HG03439 (cell line): ENCODE measurements around the gene MS4A8.
"Not testable (repeated sequence)": the region's sequence is repeated elsewhere in the genome, so short reads cannot be mapped to it uniquely, and the experiment has no call there.

ENCODE experiments used
- ATAC-seq: cut with Tn5 transposase; IDR thresholded peaks from one replicate; pipeline ENCODE4 v1.9.1; 2021; ENCODE audit warnings: mild to moderate bottlenecking, moderate library complexity; ENCODE audit not compliant: unreplicated experiment

Gene MS4A8

DNA sequence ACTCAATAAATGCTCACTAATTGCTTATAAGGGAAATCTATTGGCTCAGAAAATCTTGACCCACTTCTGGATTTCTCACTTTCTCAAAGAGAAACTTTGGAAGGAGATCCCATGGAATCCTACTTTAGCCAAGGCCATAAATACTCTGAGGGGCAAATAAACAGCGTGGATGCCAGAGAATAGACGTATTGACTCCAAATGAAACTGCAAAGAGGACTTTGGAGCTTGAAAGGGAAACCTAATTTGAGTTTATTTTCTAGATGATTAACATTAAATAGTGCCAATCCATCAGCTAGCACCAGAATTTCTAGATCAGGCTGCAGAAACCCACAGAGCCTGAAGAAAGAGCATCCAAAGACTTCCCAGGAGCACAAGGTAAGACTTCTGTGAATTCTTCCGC, 25.0 kb downstream of the MS4A8 start, which contains the start of gene MS4A18:
Gene MS4A18 (plus strand): TSS at position 301 of the 400 bp plus-strand sequence.
- ATAC-seq, result no peak

- no peak for ATAC-seq
Measured at GRCh38 chr11:60725592-60725991, 26.2 kb downstream of the MS4A8 start.

DNA sequence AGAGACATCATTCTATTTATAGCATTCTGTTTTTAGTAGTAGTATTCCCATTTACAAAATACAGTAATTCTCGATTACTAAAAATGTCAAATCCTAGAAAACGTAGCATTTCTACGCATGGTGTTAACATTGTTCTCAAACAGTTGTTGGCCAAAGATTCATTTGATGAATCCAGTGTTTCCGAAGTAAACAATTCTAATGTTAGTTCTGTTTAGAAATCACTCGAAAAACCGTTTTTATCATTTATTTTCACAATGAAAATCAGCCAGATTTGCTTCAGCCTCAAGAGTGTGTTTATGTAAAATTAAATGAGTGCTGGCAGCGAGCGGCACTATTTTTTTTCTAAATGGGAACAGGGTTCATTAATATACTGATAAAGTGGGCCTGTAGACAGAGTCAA, 32.2 kb downstream of the MS4A8 start:
- ATAC-seq, result no peak

DNA sequence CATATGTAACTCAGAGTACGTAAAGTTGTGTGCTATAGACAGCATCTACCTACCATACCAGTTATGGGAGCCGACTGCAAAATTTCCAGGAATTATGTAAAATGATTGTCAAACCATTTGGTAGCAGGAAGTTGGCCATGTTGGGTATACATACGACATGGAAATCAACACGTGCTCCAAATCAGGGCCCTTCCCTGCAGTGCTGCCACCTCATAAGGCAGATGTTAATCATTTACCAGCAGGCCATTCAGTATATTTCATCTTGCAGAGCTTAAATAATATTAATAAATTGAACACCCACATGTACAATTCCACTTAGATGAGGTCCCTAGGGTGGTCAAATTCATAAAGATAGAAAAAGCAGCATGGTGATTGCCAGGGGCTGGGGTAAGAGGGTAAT, 34.9 kb downstream of the MS4A8 start:
- ATAC-seq, result no peak

- ATAC-seq, result no peak
Measured at GRCh38 chr11:60739114-60739513, 39.7 kb downstream of the MS4A8 start.

GRCh38 chr11:60740573-60740972, 41.2 kb downstream of the MS4A8 start:
- ATAC-seq, result no peak

DNA sequence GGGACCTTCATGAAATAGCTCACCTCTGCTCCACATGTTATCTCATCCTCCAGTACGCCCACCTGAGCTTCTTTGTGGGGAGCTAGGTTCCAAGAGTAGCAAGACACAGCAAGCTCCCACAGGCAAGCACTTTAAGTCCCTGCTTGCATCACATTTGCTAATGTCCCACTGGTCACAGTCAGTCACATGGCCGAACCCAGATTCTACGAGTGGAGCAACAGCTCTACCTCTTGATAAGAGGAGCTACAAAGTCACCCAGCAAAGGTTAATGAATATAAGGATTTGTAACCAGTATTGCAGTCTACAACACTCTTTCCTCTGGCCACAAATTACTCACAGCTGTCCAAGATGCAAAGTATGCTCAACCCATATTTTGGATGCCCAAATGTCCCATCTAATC, 42.0 kb downstream of the MS4A8 start:
- no peak for ATAC-seq

DNA sequence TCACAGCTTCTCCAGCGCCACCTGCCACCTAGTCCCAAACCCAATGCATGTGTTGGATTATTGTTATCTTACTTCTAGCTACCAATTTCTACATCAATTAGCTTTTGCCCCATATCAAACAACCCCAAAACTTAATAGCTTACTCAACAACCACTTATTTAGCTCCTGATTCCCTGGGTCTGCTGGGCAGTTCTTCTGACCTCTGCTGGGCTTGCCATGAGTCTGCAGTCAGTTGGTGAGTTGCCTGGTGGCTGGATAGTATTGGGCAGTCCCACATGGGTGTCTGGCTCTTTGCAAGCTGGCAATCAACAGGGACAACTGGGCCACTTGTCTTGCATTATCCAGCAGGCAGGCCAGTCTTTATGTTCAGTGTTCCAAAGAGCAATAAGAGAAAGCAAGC, 43.6 kb downstream of the MS4A8 start:
- no peak for ATAC-seq

GRCh38 chr11:60744114-60744513, 44.7 kb downstream of the MS4A8 start:
- ATAC-seq, result no peak

- no peak for ATAC-seq
Measured at GRCh38 chr11:60747359-60747873, 48.0 kb downstream of the MS4A8 start.

DNA sequence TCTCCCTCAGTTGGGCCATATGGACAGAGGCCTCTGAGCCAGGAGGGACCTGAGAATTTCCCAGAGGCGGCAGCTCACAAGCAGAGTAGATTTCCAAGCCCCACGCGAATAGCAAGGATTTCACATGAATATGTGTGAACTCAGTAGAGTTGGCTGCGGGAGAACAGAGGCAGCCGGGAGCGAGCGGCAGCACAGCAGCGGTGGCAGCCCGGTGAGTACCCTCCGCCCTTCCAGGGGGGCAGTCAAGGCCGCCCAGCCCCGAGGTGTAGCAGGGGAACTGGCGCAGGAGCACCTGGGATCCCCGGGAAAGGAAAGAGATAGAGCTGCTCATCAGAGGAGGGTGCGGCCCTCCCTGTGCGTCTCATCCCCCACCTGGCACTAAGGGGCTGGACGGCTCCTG, 48.8 kb downstream of the MS4A8 start:
- no peak for ATAC-seq

GRCh38 chr11:60748821-60749220, 49.4 kb downstream of the MS4A8 start:
- ATAC-seq, result no peak

DNA sequence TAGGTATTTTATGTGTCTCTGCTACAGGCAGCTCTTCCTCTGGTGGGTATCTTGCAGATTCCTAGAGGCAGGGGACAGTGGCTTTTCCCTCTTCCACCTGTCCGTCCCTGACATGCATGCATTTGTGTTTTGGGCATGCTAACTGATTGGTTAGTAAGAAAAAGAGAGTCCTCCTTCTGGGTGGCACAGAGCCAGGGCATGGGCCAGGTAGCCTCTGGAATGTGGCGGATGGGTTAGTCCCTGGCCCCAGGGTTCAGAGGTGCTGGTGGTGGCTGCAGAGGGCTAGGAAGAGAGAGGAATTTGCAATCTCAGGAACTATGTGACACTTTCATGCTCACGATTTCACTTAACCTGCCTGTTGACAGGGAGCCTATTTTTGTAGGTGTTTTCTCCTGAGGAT, 51.5 kb downstream of the MS4A8 start:
- no peak for ATAC-seq

DNA sequence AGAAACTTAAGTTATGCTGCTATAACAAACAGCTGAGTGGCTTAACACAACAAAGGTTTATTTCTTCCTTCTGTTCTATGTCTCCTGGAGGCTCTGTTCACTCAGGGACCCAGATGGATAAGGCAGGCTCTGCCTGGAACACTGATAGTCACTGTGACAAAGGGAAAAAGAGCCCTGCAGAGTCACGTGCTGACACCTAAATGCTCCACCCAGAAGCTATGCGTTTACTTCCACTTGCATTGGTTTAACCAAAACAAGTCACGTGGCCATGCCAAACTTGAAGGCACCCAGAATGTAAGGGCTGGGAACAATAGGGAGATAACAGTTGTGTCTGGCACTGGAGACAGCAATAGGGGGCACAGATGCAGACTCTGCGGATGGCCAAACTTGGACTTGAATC, 53.9 kb downstream of the MS4A8 start:
- ATAC-seq, result no peak

GRCh38 chr11:60754887-60755286, 55.5 kb downstream of the MS4A8 start:
- ATAC-seq, result no peak

- no peak for ATAC-seq
Measured at GRCh38 chr11:60756307-60757032, 57.1 kb downstream of the MS4A8 start, which contains the start of gene MS4A15. Gene MS4A15 (plus strand): TSS chr11:60756867. CDS start chr11:60763734, 6,867 bp downstream.

DNA sequence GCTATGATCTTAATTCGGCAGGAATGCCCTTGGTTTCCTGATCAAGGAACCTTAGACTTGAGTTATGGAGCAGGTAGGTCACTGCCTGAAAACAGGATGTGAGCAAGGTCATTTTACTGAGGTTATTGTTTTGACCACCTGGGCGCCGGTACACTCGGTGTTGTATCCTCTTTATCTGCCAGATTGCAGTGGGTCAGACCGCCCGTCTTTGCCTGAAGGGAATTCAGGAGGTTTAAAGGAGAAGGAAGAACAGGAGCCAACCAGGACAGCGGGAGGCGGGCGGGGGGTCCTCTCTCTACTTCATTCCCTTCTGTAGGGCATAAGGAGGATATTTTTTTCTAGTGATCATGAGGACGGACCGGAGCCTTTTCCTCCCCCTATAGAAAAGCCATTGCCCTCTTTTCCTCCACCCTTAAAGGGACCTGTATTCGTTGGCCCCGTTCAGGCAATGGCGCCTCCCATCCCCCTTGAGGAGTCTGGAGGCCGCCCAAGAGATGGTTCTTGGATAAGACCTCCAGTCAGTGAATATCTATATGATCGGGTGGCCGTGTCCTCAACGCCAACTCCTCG, 57.9 kb downstream of the MS4A8 start:
- ATAC-seq, result no peak

DNA sequence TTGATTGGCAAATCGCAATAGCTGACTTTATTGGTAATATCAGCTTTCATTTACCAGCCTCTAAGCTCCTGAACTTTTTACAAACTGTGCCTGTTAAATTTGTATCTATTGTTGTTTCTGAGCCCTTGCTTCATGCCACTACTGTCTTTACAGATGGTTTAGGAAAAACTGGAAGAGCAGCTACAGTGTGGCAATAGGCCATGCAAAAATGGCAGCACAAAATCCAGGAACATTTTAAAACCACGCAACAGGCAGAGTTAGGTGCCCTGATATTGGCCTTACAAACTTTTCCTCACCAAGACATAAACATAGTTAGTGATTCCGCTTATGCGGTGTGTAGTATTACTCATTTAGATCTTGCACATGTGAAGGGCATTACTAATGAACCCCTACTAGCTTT, 59.3 kb downstream of the MS4A8 start:
- ATAC-seq, result not testable (repeated sequence)

DNA sequence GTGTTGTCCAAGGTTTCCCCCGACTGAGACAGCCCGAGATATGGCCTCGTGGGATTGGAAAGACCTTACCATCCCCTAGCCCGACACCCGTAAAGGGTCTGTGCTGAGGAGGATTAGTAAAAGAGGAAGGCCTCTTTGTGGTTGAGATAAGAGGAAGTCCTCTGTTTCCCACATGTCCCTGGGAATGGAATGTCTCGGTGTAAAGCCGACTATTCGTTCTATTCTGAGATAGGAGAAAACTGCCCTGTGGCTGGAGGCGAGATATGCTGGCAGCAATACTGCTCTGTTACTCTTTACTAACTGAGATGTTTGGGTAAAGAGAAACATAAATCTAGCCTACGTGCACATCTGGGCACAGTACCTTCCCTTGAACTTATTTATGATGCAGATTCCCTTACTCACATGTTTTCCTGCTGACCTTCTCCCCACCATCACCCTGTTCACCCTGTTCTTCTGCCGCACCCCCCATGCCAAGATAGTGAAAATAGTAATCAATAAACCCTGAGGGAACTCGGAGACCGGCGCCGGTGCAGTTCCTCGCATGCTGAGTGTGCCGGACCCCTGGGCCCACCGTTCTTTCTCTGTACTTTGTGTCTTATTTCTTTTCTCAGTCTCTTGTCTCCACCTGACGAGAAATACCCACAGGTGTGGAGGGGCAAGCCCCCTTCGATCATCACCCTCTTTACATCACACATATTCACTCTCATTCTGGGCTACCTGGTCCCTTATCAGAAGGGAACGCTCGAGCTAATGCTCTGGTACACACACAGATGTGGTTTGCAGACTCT, 60.2 kb downstream of the MS4A8 start:
- ATAC-seq, result not testable (repeated sequence)

DNA sequence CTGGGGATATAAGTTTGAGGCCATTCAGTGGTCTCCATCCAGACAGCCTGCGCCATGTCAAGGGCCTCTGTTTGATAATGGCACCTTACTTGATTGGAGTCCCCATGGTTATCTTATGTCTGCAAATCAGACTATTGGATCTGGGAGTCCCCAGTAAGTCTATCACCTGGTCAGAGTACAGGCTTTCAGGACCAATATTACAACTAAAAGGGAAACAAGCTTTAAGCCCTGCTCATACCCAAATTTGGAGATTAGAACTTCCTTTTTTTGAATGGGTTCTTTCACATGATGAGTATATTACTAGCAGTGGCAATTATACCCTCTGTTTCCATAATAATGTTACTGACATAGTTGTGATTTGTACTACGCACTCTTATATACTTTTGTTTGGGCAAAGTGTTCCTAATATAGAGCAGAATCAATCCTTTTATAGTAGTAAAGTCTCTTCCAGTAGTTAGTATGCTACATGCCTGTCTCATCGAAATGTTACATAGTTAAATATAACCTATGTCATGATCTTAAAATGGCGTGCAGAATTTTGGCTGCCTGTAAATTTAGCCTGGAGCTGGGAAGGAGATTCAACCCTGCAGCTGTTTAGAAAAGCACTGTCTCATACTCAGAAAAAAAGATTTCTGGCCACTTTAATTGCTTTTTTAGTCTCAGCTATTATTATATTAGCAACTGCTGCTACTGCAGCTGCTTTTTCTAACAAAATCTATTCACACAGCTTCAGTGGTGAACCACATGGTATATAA, 62.2 kb downstream of the MS4A8 start:
- no peak for ATAC-seq
